WTC11 (cell line): Measurements from ENCODE around the gene IL17RC. TPM values are rescaled to one million over a fixed set of nuclear protein-coding genes. Genes with fewer than 3 reads are reported as not detected.
A peak's percentile ranks its signal among the peaks of the same experiment; 100 is the strongest.
"Not testable (repeated sequence)": the region's sequence is repeated elsewhere in the genome, so short reads cannot be mapped to it uniquely, and the experiment has no call there.

Source experiments
- ATAC-seq: fragments of 200-7000 bp; cut with Tn5 transposase; 2 replicates; pipeline ENCODE4 v1.10.0; 2021; ENCODE audit warnings: mild to moderate bottlenecking, moderate library complexity
- CTCF ChIA-PET: fragments of 300-600 bp; sonication (Branson Sonifier 250); formaldehyde crosslinking; loops from one replicate; lab custom pipeline; 2021; ENCODE audit warnings: antibody characterized with exemption; lab: Charles Lee
- POLR2A ChIA-PET: fragments of 350-600 bp; sonication (Branson Sonifier 250); formaldehyde crosslinking; loops from one replicate; lab custom pipeline; 2021; ENCODE audit warnings: antibody characterized with exemption; lab: Charles Lee
- DNase-seq: peaks from one replicate; pipeline ENCODE4 v3.0.0; 2021; ENCODE audit warnings: low spot score
- H3K27ac Mint-ChIP-seq: 2 replicates; pipeline ENCODE4 v1.8.0; 2021; ENCODE audit warnings: mixed read lengths
- H3K27me3 Mint-ChIP-seq: 2 replicates; pipeline ENCODE4 v1.8.0; 2021; ENCODE audit warnings: low read depth, mild to moderate bottlenecking, moderate library complexity, mixed read lengths
- H3K36me3 Mint-ChIP-seq: 2 replicates; pipeline ENCODE4 v1.8.0; 2021; ENCODE audit warnings: mixed read lengths
- H3K4me1 Mint-ChIP-seq: 2 replicates; pipeline ENCODE4 v1.8.0; 2022; ENCODE audit warnings: mixed read lengths
- H3K4me3 Mint-ChIP-seq: 2 replicates; pipeline ENCODE4 v1.8.0; 2021; ENCODE audit warnings: mild to moderate bottlenecking, moderate library complexity, mixed read lengths
- H3K9me3 Mint-ChIP-seq: 2 replicates; pipeline ENCODE4 v1.8.0; 2021; ENCODE audit warnings: mixed read lengths
- ATF1 ChIP-seq: sonication (generic); formaldehyde crosslinking; IDR thresholded peaks from 2 replicates; pipeline ENCODE4 v1.8.1; 2023; ENCODE audit warnings: mild to moderate bottlenecking, moderate library complexity, missing genetic modification reagents
- FOXP1 ChIP-seq: sonication (generic); formaldehyde crosslinking; IDR thresholded peaks from 2 replicates; pipeline ENCODE4 v1.8.0; 2022; ENCODE audit warnings: missing genetic modification reagents, mild to moderate bottlenecking, moderate library complexity, borderline replicate concordance
- GABPB1 ChIP-seq: sonication (generic); formaldehyde crosslinking; IDR thresholded peaks from 2 replicates; pipeline ENCODE4 v1.8.1; 2023; ENCODE audit warnings: mild to moderate bottlenecking, missing genetic modification reagents
- GTF2I ChIP-seq: fragments of 250-450 bp; sonication (Bioruptor Pico); conservative IDR thresholded peaks from 2 replicates; pipeline ENCODE4 v1.4.0; 2021; ENCODE audit warnings: mild to moderate bottlenecking
- IRF2 ChIP-seq: sonication (generic); formaldehyde crosslinking; IDR thresholded peaks from 2 replicates; pipeline ENCODE4 v1.8.0; 2022; ENCODE audit warnings: low read depth, missing genetic modification reagents, borderline replicate concordance
- NR3C1 ChIP-seq: sonication (generic); formaldehyde crosslinking; conservative IDR thresholded peaks from 2 replicates; pipeline ENCODE4 v1.8.1; 2023; ENCODE audit warnings: low read depth, mild to moderate bottlenecking, missing genetic modification reagents
- OVOL2 ChIP-seq: fragments of 250-450 bp; sonication (Bioruptor Pico); IDR thresholded peaks from 2 replicates; pipeline ENCODE4 v1.9.0; 2021; ENCODE audit warnings: mild to moderate bottlenecking, borderline replicate concordance
- SMAD4 ChIP-seq: sonication (generic); formaldehyde crosslinking; IDR thresholded peaks from 2 replicates; pipeline ENCODE4 v1.8.0; 2022; ENCODE audit warnings: mild to moderate bottlenecking, missing genetic modification reagents
- ZNF263 ChIP-seq: sonication (generic); formaldehyde crosslinking; IDR thresholded peaks from 2 replicates; pipeline ENCODE4 v1.8.1; 2022; ENCODE audit warnings: low read depth, mild to moderate bottlenecking, moderate library complexity, missing genetic modification reagents
- ZNF396 ChIP-seq: fragments of 250-450 bp; sonication (Bioruptor Pico); IDR thresholded peaks from 2 replicates; pipeline ENCODE4 v1.8.0; 2021; ENCODE audit warnings: mild to moderate bottlenecking, moderate library complexity, borderline replicate concordance
- ZNF416 ChIP-seq: fragments of 250-450 bp; sonication (Bioruptor Pico); IDR thresholded peaks from 2 replicates; pipeline ENCODE4 v1.9.0; 2021; ENCODE audit warnings: mild to moderate bottlenecking, inconsistent platforms
- ZNF423 ChIP-seq: fragments of 250-450 bp; sonication (Bioruptor Pico); IDR thresholded peaks from 2 replicates; pipeline ENCODE4 v2.1.2; 2022; ENCODE audit warnings: mild to moderate bottlenecking, moderate library complexity
- total RNA-seq: library from RNA; stranded (reverse); gene quantifications from 3 replicates; pipeline ENCODE4 v1.2.3, GENCODE V29; 2021
- TF ChIP-seq, protein P1 (sequence below): sonication (generic); formaldehyde crosslinking; IDR thresholded peaks from 2 replicates; pipeline ENCODE4 v1.8.0; 2022; ENCODE audit warnings: missing genetic modification reagents
- TF ChIP-seq, protein P2 (sequence below): sonication (generic); formaldehyde crosslinking; IDR thresholded peaks from 2 replicates; pipeline ENCODE4 v1.8.1; 2023; ENCODE audit warnings: mild to moderate bottlenecking, missing genetic modification reagents
- TF ChIP-seq, protein P3 (sequence below): sonication (generic); formaldehyde crosslinking; IDR thresholded peaks from 2 replicates; pipeline ENCODE4 v1.8.0; 2022; ENCODE audit warnings: mild to moderate bottlenecking, missing genetic modification reagents
- TF ChIP-seq, protein P4 (sequence below): sonication (generic); formaldehyde crosslinking; IDR thresholded peaks from 2 replicates; pipeline ENCODE4 v1.8.1; 2023; ENCODE audit warnings: mild to moderate bottlenecking, missing genetic modification reagents, moderate library complexity
- TF ChIP-seq, protein P5 (sequence below): fragments of 200-600 bp; IDR thresholded peaks from 2 replicates; pipeline ENCODE4 v1.8.0; 2022; ENCODE audit warnings: antibody characterized with exemption

Gene IL17RC
- total RNA-seq, 1 experiment from 2014 or later, result 10.1 TPM

DNA sequence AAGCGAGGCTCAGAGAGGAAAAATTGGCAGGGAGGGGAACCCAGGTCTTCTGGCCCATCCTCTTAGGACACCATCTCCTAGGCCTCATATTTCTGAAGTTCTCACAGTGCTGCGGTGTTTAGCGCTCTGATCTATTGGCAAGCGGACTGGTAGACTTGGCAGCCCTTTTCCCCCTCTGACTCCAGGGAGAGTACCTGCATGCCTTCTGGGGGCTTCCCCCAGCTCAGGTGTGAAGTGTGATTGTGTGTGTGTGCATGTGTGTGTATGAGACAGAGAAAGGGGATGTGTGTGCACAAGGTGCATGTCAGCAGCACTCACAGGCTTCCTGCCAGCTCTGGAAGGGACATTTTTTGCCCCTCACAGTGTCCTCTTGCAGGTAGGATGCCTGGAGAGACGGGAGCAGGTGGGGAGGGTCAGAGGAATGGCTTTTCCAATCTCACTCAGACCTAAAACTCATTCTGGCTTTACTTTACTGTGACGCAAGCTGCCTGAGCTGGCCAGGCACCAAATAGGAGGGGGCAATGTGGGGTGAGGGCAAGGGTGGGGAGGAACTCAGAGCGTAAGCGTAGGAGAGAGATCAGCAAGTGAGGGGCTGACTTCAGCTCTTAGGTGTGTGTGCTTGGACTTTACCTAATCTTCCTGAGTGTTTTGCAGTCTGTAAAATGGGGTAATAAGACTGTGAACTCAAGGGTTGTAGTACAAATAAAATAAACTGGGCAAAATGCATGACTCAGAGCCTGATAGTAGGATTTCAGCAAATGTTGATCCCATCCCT is 18.2 kb upstream of the IL17RC start:
- Mint-ChIP-seq H3K36me3 (peaks cover 10% of the 10 kb centered on the region), H3K27me3 (no peaks in the 10 kb centered on the region; the same call in 1 of the 2 replicates), H3K4me1 (peaks cover 16% of the 10 kb centered on the region), H3K9me3 (no peaks in the 10 kb centered on the region)
- no peak for DNase-seq
- ATAC-seq, result no peak
- ChIA-PET POLR2A (no interaction called here), CTCF (no interaction called here)
- TF ChIP-seq GABPB1 (CRISPR knock-in tag) (0 out of 2 replicates have a peak, but pooled peaks have one; percentile 23), ZNF263 (no peak), ZNF396 (CRISPR knock-in tag) (no peak)
- TF ChIP-seq, all 79 proteins: peak for 1
- Mint-ChIP-seq H3K4me3 (no peak overlapping the region), H3K27ac (no peak overlapping the region)

DNA sequence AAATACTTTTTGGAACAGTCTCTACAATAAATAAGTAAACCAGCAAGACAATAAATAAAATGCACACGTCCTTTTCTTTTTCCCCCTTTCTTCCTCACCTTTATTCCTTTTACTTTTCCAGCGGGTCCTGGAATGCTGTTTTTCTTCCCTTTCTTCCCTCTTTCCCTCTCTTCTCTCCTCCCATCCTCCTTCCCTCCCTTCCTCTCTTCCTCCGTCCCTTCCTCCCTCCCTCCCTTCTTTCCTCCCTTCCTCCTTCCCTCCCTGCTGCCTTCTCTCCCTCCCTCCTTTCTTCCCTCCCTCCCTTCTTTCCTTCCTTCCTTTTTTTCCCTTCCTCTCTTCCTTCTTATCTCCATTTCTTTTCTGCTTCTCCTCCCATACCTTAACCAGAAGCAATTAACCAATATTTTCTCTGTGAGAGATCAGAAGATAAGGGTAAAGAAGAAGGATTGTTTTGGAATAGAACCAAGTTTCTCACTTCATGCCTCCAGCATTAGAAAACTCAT is 17.6 kb upstream of the IL17RC start:
- H3K27me3 Mint-ChIP-seq, result no peaks in the 10 kb centered on the region; the same call in 1 of the 2 replicates
- H3K4me3 Mint-ChIP-seq, result no peak overlapping the region
- POLR2A ChIA-PET, result no interaction called here
- ATAC-seq, result no peak
- no peaks in the 10 kb centered on the region for H3K9me3 Mint-ChIP-seq
- TF ChIP-seq, protein P1, sequence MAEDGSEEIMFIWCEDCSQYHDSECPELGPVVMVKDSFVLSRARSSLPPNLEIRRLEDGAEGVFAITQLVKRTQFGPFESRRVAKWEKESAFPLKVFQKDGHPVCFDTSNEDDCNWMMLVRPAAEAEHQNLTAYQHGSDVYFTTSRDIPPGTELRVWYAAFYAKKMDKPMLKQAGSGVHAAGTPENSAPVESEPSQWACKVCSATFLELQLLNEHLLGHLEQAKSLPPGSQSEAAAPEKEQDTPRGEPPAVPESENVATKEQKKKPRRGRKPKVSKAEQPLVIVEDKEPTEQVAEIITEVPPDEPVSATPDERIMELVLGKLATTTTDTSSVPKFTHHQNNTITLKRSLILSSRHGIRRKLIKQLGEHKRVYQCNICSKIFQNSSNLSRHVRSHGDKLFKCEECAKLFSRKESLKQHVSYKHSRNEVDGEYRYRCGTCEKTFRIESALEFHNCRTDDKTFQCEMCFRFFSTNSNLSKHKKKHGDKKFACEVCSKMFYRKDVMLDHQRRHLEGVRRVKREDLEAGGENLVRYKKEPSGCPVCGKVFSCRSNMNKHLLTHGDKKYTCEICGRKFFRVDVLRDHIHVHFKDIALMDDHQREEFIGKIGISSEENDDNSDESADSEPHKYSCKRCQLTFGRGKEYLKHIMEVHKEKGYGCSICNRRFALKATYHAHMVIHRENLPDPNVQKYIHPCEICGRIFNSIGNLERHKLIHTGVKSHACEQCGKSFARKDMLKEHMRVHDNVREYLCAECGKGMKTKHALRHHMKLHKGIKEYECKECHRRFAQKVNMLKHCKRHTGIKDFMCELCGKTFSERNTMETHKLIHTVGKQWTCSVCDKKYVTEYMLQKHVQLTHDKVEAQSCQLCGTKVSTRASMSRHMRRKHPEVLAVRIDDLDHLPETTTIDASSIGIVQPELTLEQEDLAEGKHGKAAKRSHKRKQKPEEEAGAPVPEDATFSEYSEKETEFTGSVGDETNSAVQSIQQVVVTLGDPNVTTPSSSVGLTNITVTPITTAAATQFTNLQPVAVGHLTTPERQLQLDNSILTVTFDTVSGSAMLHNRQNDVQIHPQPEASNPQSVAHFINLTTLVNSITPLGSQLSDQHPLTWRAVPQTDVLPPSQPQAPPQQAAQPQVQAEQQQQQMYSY (CRISPR knock-in tag), result no peak
- TF ChIP-seq, protein P2, sequence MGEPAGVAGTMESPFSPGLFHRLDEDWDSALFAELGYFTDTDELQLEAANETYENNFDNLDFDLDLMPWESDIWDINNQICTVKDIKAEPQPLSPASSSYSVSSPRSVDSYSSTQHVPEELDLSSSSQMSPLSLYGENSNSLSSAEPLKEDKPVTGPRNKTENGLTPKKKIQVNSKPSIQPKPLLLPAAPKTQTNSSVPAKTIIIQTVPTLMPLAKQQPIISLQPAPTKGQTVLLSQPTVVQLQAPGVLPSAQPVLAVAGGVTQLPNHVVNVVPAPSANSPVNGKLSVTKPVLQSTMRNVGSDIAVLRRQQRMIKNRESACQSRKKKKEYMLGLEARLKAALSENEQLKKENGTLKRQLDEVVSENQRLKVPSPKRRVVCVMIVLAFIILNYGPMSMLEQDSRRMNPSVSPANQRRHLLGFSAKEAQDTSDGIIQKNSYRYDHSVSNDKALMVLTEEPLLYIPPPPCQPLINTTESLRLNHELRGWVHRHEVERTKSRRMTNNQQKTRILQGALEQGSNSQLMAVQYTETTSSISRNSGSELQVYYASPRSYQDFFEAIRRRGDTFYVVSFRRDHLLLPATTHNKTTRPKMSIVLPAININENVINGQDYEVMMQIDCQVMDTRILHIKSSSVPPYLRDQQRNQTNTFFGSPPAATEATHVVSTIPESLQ (CRISPR knock-in tag), result no peak
- no peak for TF ChIP-seq IRF2 (CRISPR knock-in tag)
- TF ChIP-seq NR3C1, result no peak
- no peak for TF ChIP-seq ZNF396 (CRISPR knock-in tag)
- no peak for TF ChIP-seq GABPB1 (CRISPR knock-in tag)
- TF ChIP-seq ZNF416 (CRISPR knock-in tag), result no peak
- no peak overlapping the region for H3K27ac Mint-ChIP-seq
- no peak for DNase-seq
- CTCF ChIA-PET, result no interaction called here
- peaks cover 4% of the 10 kb centered on the region for H3K36me3 Mint-ChIP-seq
- H3K4me1 Mint-ChIP-seq, result peaks cover 19% of the 10 kb centered on the region

DNA sequence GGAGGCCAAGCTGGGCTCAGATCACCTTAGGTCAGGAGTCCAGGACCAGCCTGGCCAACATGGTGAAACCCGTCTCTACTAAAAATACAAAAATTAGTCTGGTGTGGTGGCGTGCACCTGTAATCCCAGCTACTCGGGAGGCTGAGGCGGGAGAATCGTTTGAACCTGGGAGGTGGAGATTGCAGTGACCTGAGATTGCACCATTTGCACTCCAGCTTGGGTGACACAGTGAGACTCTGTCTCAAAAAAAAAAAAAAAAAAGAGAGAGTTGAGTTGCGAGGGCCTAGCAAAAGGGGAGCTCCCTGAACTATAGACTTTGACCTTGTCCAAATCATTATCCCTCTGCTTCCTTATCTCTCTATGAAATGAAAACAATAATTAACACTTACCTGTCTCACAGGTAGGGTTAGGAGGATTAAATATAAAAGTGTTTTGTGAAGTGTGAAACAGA is 15.9 kb upstream of the IL17RC start:
- not testable (repeated sequence) for DNase-seq, H3K4me3 Mint-ChIP-seq, H3K36me3 Mint-ChIP-seq, ATAC-seq, H3K27ac Mint-ChIP-seq, H3K27me3 Mint-ChIP-seq
- H3K4me1 Mint-ChIP-seq, result peaks cover 19% of the 10 kb centered on the region
- POLR2A ChIA-PET, result interaction anchor here (0.6 to 1.0 kb wide), 2 partner anchors 13 to 201 kb away, joined by 3 read pairs; no protein-coding TSS in a partner anchor
- TF ChIP-seq GABPB1 (CRISPR knock-in tag), result peak; percentile 84
- TF ChIP-seq, all 79 proteins: peak for 1; not testable (repeated sequence) for 78
- CTCF ChIA-PET, result interaction anchor here (0.6 to 1.4 kb wide), 3 partner anchors 46 to 326 kb away, joined by 3 to 11 read pairs (median 4); no protein-coding TSS in a partner anchor
- not testable (repeated sequence) for H3K9me3 Mint-ChIP-seq

DNA sequence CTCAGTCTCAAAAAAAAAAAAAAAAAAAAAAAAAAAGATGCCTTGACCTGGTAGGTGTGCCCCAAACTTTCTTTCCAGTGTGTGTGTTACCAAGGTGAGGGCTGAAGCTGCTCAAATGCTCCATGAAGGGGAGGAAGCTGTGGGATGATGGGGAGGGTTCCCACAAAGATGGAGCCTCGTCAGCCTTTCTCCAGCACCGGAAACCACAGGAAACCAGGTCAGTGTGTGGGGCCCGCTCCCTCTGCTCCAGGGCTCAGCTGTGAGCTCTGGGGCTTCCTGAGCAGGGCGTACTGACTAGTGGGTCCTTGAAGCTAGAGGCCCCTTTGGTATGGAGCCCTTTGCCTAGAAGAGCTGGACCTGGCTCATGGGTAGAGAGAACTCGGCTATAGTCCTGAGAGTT is 14.9 kb upstream of the IL17RC start:
- POLR2A ChIA-PET, result interaction anchor here (1.0 to 1.6 kb wide), 3 partner anchors 12 to 31 kb away, joined by 3 to 6 read pairs (median 6); partner anchors contain the start of gene CRELD1
- Mint-ChIP-seq H3K27me3 (no peaks in the 10 kb centered on the region; the same call in 1 of the 2 replicates), H3K9me3 (no peaks in the 10 kb centered on the region), H3K36me3 (no peaks in the 10 kb centered on the region), H3K4me3 (no peak overlapping the region), H3K27ac (no peak overlapping the region), H3K4me1 (peaks cover 19% of the 10 kb centered on the region)
- DNase-seq (no peak), ATAC-seq (no peak)
- CTCF ChIA-PET, result interaction anchor here (1.4 to 2.0 kb wide), 3 partner anchors 10 to 45 kb away, joined by 4 to 13 read pairs (median 6); no protein-coding TSS in a partner anchor
- no peak for TF ChIP-seq FOXP1 (CRISPR knock-in tag)
- TF ChIP-seq, protein P3, sequence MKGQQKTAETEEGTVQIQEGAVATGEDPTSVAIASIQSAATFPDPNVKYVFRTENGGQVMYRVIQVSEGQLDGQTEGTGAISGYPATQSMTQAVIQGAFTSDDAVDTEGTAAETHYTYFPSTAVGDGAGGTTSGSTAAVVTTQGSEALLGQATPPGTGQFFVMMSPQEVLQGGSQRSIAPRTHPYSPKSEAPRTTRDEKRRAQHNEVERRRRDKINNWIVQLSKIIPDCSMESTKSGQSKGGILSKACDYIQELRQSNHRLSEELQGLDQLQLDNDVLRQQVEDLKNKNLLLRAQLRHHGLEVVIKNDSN (CRISPR knock-in tag), result no peak
- TF ChIP-seq, protein P4, sequence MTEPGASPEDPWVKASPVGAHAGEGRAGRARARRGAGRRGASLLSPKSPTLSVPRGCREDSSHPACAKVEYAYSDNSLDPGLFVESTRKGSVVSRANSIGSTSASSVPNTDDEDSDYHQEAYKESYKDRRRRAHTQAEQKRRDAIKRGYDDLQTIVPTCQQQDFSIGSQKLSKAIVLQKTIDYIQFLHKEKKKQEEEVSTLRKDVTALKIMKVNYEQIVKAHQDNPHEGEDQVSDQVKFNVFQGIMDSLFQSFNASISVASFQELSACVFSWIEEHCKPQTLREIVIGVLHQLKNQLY (CRISPR knock-in tag), result no peak
- TF ChIP-seq OVOL2, result no peak
- TF ChIP-seq ZNF423 (CRISPR knock-in tag), result no peak
- TF ChIP-seq, protein P5, sequence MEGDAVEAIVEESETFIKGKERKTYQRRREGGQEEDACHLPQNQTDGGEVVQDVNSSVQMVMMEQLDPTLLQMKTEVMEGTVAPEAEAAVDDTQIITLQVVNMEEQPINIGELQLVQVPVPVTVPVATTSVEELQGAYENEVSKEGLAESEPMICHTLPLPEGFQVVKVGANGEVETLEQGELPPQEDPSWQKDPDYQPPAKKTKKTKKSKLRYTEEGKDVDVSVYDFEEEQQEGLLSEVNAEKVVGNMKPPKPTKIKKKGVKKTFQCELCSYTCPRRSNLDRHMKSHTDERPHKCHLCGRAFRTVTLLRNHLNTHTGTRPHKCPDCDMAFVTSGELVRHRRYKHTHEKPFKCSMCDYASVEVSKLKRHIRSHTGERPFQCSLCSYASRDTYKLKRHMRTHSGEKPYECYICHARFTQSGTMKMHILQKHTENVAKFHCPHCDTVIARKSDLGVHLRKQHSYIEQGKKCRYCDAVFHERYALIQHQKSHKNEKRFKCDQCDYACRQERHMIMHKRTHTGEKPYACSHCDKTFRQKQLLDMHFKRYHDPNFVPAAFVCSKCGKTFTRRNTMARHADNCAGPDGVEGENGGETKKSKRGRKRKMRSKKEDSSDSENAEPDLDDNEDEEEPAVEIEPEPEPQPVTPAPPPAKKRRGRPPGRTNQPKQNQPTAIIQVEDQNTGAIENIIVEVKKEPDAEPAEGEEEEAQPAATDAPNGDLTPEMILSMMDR, result no peak
- TF ChIP-seq GTF2I (CRISPR knock-in tag), result no peak
- no peak for TF ChIP-seq SMAD4 (CRISPR knock-in tag)
- TF ChIP-seq ATF1 (CRISPR knock-in tag), result no peak
